GM20000 (cell line): ENCODE data around the gene TOX3.

ENCODE experiments used
- DNase-seq: peaks from one replicate; pipeline ENCODE4 v3.0.0; 2012; ENCODE audit warnings: low spot score
- TF ChIP-seq, protein P1 (sequence below): IDR thresholded peaks from 2 replicates; pipeline ENCODE4 v1.5.1; 2012; ENCODE audit warnings: mild to moderate bottlenecking, control low read depth; ENCODE audit errors: extremely low read depth, missing control alignments

Gene TOX3

DNA sequence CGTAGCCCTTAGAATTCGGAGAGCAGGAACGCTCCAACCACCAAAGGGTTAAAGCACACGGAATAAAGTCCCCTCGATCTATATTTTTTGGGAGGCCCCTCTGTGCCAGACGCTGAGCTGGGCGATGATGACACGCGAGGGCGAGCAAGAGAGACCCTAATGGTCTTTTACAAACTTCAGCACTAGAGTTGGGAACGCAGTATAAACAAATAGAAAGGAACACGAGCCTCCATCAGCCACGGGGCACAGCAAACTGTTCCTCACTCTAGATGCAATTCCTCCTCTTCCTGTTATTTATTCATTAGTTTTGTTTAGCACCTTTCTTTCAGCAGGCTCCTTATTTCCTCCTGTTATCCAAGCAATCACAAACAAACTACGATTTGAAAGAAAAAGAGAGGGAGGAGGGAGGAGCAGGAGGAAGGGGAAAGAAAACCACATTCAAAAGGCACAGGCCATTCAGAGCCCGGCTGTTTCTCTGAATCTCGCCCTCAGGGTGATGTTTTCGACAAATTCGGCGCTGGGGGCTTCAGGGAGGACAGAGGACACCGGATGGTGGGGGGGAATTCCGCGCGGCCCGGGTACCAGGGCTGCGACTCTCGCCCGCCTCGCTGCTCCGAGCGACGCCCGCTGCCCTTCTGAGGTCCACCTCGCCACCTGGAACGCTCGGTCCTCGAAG lies 1.6 kb downstream of the TOX3 start:
- TF ChIP-seq, protein P1, sequence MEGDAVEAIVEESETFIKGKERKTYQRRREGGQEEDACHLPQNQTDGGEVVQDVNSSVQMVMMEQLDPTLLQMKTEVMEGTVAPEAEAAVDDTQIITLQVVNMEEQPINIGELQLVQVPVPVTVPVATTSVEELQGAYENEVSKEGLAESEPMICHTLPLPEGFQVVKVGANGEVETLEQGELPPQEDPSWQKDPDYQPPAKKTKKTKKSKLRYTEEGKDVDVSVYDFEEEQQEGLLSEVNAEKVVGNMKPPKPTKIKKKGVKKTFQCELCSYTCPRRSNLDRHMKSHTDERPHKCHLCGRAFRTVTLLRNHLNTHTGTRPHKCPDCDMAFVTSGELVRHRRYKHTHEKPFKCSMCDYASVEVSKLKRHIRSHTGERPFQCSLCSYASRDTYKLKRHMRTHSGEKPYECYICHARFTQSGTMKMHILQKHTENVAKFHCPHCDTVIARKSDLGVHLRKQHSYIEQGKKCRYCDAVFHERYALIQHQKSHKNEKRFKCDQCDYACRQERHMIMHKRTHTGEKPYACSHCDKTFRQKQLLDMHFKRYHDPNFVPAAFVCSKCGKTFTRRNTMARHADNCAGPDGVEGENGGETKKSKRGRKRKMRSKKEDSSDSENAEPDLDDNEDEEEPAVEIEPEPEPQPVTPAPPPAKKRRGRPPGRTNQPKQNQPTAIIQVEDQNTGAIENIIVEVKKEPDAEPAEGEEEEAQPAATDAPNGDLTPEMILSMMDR: no peak
- no peak for DNase-seq

GRCh38 chr16:52544703-52545102 lies 2.2 kb downstream of the TOX3 start:
- DNase-seq: no peak

GRCh38 chr16:52543654-52544053 lies 3.3 kb downstream of the TOX3 start:
- TF ChIP-seq, protein P1: no peak
- DNase-seq: no peak

More at GRCh38 chr16:52544703-52545102, 2.2 kb downstream of the TOX3 start:
- TF ChIP-seq, protein P1: no peak

DNA sequence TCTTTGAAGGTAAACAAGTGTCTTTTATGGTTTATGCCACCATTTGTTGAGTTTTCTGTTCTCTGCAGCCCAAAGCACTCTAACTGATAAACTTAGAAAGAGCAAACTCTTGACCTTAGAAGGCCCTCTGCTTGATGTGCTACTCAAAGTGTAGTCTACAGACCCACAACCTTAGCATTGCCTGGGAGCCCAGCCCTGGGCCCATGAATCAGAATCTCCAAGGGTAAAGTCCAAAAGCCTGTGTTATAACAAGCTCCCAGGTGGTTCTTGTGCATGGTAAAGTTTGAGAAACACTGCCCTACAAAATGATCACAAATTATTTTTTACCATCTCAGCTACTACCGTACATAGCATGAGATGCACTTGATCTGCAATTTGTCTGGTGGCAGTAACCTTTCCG lies 6.0 kb downstream of the TOX3 start:
- TF ChIP-seq, protein P1: no peak
- DNase-seq: no peak

DNA sequence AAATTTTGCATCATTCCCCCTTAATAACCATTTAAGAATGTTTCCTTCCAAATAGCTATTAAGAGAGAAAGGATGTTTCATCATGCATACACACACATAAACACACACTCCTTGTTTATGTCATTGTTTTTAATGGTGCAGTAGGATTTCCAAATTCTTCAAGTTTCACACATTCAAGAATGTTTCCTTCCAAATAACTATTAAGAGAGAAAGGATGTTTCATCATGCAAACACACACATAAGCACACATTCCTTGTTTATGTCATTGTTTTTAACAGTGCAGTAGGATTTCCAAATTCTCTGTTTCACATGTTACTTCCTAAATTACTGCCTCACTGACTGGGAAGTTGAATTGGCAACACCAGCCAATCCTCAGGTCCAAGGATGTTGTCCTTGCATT lies 7.8 kb downstream of the TOX3 start:
- no peak for DNase-seq
- TF ChIP-seq, protein P1: no peak

- TF ChIP-seq, protein P1: no peak
- DNase-seq: no peak
Observed at GRCh38 chr16:52538511-52538910, 8.4 kb downstream of the TOX3 start.

DNA sequence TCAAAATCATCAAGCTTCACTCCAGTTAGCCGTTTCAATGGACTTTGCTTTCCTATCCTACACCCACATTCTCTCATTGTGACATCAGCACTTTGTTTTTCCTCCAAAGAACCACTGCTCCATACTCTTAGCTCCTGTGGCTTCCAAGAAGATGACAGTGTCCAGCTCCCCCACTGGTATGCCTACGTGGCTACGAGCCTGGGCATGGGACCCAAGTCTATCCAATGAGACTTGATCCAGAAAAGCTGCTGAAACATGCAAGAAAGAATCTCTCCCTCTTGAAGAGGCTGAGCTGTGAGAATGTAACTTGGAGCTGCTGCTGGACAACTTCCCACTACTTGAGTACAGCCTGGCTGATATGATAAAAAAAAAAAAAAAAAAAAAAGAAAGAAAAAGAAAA lies 9.4 kb downstream of the TOX3 start:
- TF ChIP-seq, protein P1: no peak
- DNase-seq: no peak
